Measurements from ENCODE around the gene PHGDH.

DNA sequence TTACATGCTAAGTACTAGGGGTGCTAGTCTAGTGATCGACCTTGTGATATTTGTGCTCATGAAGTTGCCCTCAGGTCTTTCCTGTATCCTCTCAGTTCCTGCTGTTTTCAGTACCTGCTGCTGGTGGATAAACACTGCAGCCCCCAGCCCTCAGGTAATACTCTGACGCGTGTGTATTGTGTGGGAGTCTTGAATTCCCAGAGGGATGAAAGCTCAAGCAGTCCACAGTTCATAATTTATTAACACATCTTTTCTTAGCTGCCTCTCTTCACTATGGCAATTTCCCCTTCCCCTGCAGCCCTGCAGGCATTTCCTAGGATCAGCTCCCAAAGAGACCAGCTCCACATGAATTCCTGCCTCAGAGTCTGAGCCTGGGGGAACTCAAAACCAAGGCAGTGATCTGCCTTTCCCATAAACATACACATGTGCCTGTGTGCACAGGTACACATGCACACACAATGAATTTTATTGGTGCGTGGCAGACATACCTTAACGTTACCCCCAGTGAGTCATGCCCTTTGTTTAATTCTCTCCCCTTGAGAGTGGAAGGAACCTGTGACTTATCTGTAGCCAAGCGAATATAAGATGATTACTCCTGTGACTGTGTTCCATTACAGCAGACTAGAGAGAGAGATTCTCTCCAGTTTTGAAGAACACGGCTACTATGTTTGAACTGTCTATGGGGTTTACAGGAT, 71.0 kb downstream of the PHGDH start:
- no peak for TF ChIP-seq POLR2A (IDR thresholded peaks at IDR 0.05; ENCODE audit: low read length)
- no peak for TF ChIP-seq GATA1 (IDR thresholded peaks at IDR 0.05; ENCODE audit: low read depth, low read length)
